ENCODE data around the gene MRFAP1L1. TPM values are rescaled to one million over a fixed set of nuclear protein-coding genes. Genes with fewer than 3 reads are reported as not detected.

The MRFAP1L1 gene
- total and polyA plus RNA-seq, 10 of the 15 experiments (the other 5 are each of a cell fraction or from before 2014, with no cell fraction given), result 30.6 to 85.1 (median 52.9) TPM

DNA sequence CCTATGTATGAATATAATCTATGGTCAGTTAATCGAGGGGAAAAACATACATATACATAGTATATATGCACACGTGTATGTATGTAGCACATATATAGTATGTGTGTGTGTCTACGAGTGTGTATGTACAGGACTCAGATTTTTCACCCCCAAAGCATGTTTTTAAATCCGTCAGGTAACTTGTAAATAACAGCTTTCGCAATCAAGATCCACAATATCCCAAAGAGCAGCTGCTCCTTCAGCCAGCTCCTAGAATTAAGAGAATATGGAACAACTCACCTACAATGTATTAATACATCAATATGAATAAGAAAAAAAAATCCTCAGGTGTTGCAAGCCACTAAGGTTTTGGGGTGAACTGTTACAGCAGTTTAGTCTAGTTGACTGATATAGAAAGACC is 3.5 kb downstream of the MRFAP1L1 start:
- Histone ChIP-seq H3K79me2 (ENCODE audit: control insufficient read depth, insufficient read depth, low read length) (peaks cover 54% of the 10 kb centered on the region), H3K9ac (ENCODE audit: control insufficient read depth, insufficient read depth, low read length) (no peak overlapping the region), H3K4me3 (no peak overlapping the region), H3K36me3 (ENCODE audit: control insufficient read depth in 2 of 2, insufficient read depth in 2 of 2, low read length in 1 of 2) (peaks cover 3 to 21% of the 10 kb centered on the region in 2 experiments; a peak in 3 of 4 replicates), H4K20me1 (ENCODE audit: control insufficient read depth, insufficient read depth) (peaks cover 3% of the 10 kb centered on the region; the same call in 1 of the 2 replicates), H3K27ac (ENCODE audit: control insufficient read depth, insufficient read depth) (no peak overlapping the region), H3K9me3 (replicated peaks; ENCODE audit: control insufficient read depth, insufficient read depth, low read length) (peaks cover 5% of the 10 kb centered on the region; the same call in 2 of the 3 replicates), H3K4me1 (ENCODE audit: control insufficient read depth, insufficient read depth, low read length) (peaks cover 14% of the 10 kb centered on the region), H2AFZ (ENCODE audit: control insufficient read depth, low read depth, low read length) (no peak overlapping the region), H3K4me2 (ENCODE audit: control insufficient read depth, insufficient read depth) (peak overlapping the region; percentile 57), H3K27me3 (replicated peaks in 1 of 2; ENCODE audit: control insufficient read depth in 2 of 2, insufficient read depth in 2 of 2, low read length in 1 of 2) (no peaks in the 10 kb centered on the region)
- BruUV-seq (replicated peaks), result no TSS peak
- no peak for ATAC-seq
- TF ChIP-seq FOXM1 (IDR thresholded peaks at IDR 0.05; ENCODE audit: low read depth, low read length) (no peak), RB1 (IDR thresholded peaks at IDR 0.05; ENCODE audit: borderline replicate concordance) (no peak), PAX8 (IDR thresholded peaks at IDR 0.05) (no peak), ATF7 (IDR thresholded peaks at IDR 0.05; ENCODE audit: low read depth) (no peak), RFX5 (IDR thresholded peaks at IDR 0.05; ENCODE audit: low read depth, low read length) (no peak), MXI1 (IDR thresholded peaks at IDR 0.05; ENCODE audit: low read depth, low read length) (no peak), RBBP5 (conservative IDR thresholded peaks at IDR 0.05) (no peak), KAT2A (conservative IDR thresholded peaks at IDR 0.05; ENCODE audit: control insufficient read depth, low read depth, low read length) (no peak), POLR2AphosphoS5 (IDR thresholded peaks at IDR 0.05; ENCODE audit: low read length) (no peak)
- CTCF ChIA-PET, result interaction anchor here (0.6 to 5.1 kb wide), 8 partner anchors 13 to 505 kb away, joined by 3 to 25 read pairs (median 4); no protein-coding TSS in a partner anchor
- 95% methylated on average over 5 of the region's 5 CpGs for WGBS (ENCODE audit: insufficient coverage, insufficient replicate concordance, low lambda C conversion rate, missing lambda C conversion rate)
- POLR2A ChIA-PET, result interaction anchor here (0.7 to 1.8 kb wide), 5 partner anchors 19 to 201 kb away, joined by 3 to 6 read pairs (median 3); no protein-coding TSS in a partner anchor
- SMC1A ChIA-PET (ENCODE audit: uncharacterized antibody, unreplicated experiment), result interaction anchor here (1.1 to 1.5 kb wide), 4 partner anchors 10 to 168 kb away, joined by 3 to 9 read pairs (median 4); no protein-coding TSS in a partner anchor
- intact Hi-C loops (cut with micrococcal nuclease; ENCODE audit: unreplicated experiment) (no loop called here), in situ Hi-C loops (cut with MboI) (no loop called here)
- DNase-seq (ENCODE audit: low read depth, low spot score), result no peak
- RAD21 ChIA-PET (ENCODE audit: unreplicated experiment), result interaction anchor here (0.9 to 4.7 kb wide), 3 partner anchors 10 to 32 kb away, joined by 3 to 22 read pairs (median 5); partner anchors contain the start of gene BLOC1S4
- FAIRE-seq, result no peak

Measured in GM12878 (cell line).